Measurements from ENCODE around the gene TSPO. TPM values are rescaled to one million over a fixed set of nuclear protein-coding genes. Genes with fewer than 3 reads are reported as not detected.

The TSPO gene
- total and polyA plus RNA-seq, 9 of the 15 experiments (the other 6 are each of a cell fraction or from before 2014, with no cell fraction given) = 4.9 to 126 (median 25.3) TPM

DNA sequence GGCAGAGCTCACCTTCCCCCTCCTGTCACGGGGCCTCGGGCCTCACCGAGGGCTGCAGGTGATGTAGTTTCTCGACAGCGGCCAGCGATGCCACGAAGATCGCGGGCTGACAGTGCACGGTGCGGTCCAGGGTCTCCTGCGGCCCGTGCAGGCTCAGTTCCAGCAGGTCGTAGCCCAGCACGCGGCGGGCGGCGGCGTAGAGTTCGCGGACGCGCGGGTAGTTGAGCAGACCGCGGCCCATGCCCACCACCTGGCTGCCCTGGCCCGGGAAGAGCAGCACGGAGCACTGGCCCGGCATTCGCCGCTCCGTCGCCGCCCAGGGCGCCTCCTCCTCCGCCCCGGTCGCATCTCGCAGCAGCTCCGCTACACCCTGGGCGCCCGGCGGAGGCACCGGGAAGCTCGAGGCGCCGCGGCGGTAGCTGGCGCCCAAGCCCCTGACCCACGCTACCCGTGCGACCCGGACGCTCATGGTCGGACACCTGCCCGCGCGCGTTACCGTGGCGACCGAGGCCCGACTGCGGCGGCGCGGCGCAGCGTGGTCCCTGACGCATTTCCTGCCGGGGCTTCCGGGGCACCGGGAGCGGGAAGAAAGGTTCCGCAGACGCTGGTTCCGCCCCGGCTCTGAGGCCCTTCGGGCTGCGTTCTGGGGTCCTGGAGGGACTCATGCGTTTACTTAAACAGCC is 8.3 kb upstream of the TSPO start, which contains the start of gene MCAT (continued):
- TF ChIP-seq, protein P1, sequence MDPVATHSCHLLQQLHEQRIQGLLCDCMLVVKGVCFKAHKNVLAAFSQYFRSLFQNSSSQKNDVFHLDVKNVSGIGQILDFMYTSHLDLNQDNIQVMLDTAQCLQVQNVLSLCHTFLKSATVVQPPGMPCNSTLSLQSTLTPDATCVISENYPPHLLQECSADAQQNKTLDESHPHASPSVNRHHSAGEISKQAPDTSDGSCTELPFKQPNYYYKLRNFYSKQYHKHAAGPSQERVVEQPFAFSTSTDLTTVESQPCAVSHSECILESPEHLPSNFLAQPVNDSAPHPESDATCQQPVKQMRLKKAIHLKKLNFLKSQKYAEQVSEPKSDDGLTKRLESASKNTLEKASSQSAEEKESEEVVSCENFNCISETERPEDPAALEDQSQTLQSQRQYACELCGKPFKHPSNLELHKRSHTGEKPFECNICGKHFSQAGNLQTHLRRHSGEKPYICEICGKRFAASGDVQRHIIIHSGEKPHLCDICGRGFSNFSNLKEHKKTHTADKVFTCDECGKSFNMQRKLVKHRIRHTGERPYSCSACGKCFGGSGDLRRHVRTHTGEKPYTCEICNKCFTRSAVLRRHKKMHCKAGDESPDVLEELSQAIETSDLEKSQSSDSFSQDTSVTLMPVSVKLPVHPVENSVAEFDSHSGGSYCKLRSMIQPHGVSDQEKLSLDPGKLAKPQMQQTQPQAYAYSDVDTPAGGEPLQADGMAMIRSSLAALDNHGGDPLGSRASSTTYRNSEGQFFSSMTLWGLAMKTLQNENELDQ (CRISPR knock-in tag; IDR thresholded peaks at IDR 0.05; ENCODE audit: borderline replicate concordance) = no peak
- TF ChIP-seq HDAC2 (IDR thresholded peaks at IDR 0.05) = no peak
- TF ChIP-seq, protein P2, sequence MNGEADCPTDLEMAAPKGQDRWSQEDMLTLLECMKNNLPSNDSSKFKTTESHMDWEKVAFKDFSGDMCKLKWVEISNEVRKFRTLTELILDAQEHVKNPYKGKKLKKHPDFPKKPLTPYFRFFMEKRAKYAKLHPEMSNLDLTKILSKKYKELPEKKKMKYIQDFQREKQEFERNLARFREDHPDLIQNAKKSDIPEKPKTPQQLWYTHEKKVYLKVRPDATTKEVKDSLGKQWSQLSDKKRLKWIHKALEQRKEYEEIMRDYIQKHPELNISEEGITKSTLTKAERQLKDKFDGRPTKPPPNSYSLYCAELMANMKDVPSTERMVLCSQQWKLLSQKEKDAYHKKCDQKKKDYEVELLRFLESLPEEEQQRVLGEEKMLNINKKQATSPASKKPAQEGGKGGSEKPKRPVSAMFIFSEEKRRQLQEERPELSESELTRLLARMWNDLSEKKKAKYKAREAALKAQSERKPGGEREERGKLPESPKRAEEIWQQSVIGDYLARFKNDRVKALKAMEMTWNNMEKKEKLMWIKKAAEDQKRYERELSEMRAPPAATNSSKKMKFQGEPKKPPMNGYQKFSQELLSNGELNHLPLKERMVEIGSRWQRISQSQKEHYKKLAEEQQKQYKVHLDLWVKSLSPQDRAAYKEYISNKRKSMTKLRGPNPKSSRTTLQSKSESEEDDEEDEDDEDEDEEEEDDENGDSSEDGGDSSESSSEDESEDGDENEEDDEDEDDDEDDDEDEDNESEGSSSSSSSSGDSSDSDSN (IDR thresholded peaks at IDR 0.05; ENCODE audit: borderline replicate concordance in 1 of 2, low read depth in 2 of 2, low read length in 2 of 2) = peak; percentile 10 to 79; a peak in 1 of 4 replicates
- no peak for TF ChIP-seq LARP7 (IDR thresholded peaks at IDR 0.05)
- TF ChIP-seq CC2D1A (IDR thresholded peaks at IDR 0.05) = no peak
- TF ChIP-seq, protein P3, sequence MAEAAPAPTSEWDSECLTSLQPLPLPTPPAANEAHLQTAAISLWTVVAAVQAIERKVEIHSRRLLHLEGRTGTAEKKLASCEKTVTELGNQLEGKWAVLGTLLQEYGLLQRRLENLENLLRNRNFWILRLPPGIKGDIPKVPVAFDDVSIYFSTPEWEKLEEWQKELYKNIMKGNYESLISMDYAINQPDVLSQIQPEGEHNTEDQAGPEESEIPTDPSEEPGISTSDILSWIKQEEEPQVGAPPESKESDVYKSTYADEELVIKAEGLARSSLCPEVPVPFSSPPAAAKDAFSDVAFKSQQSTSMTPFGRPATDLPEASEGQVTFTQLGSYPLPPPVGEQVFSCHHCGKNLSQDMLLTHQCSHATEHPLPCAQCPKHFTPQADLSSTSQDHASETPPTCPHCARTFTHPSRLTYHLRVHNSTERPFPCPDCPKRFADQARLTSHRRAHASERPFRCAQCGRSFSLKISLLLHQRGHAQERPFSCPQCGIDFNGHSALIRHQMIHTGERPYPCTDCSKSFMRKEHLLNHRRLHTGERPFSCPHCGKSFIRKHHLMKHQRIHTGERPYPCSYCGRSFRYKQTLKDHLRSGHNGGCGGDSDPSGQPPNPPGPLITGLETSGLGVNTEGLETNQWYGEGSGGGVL (CRISPR knock-in tag; IDR thresholded peaks at IDR 0.05) = no peak
- TF ChIP-seq ZNF146 (CRISPR knock-in tag; IDR thresholded peaks at IDR 0.05; ENCODE audit: unreplicated experiment) = no peak
- no peak for TF ChIP-seq ZNF75A (CRISPR knock-in tag; IDR thresholded peaks at IDR 0.05)
- TF ChIP-seq EP400 (IDR thresholded peaks at IDR 0.05) = peak; percentile 59; the same call in 1 of the 2 replicates
- TF ChIP-seq, protein P4, sequence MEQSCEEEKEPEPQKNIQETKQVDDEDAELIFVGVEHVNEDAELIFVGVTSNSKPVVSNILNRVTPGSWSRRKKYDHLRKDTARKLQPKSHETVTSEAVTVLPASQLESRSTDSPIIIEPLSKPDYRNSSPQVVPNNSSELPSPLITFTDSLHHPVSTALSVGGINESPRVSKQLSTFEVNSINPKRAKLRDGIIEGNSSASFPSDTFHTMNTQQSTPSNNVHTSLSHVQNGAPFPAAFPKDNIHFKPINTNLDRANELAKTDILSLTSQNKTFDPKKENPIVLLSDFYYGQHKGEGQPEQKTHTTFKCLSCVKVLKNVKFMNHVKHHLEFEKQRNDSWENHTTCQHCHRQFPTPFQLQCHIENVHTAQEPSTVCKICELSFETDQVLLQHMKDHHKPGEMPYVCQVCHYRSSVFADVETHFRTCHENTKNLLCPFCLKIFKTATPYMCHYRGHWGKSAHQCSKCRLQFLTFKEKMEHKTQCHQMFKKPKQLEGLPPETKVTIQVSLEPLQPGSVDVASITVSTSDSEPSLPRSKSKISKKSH (CRISPR knock-in tag; IDR thresholded peaks at IDR 0.05) = no peak
- no peak for TF ChIP-seq ZFP1 (CRISPR knock-in tag; IDR thresholded peaks at IDR 0.05)
- TF ChIP-seq, protein P5, sequence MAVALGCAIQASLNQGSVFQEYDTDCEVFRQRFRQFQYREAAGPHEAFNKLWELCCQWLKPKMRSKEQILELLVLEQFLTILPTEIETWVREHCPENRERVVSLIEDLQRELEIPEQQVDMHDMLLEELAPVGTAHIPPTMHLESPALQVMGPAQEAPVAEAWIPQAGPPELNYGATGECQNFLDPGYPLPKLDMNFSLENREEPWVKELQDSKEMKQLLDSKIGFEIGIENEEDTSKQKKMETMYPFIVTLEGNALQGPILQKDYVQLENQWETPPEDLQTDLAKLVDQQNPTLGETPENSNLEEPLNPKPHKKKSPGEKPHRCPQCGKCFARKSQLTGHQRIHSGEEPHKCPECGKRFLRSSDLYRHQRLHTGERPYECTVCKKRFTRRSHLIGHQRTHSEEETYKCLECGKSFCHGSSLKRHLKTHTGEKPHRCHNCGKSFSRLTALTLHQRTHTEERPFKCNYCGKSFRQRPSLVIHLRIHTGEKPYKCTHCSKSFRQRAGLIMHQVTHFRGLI (CRISPR knock-in tag; IDR thresholded peaks at IDR 0.05) = no peak
- peak; percentile 57 for TF ChIP-seq ZNF121 (CRISPR knock-in tag; conservative IDR thresholded peaks at IDR 0.05)
- TF ChIP-seq IRF2 (CRISPR knock-in tag; IDR thresholded peaks at IDR 0.05) = no peak
- peak in 1 of 2 experiments; percentile 92; a peak in 1 of 4 replicates for TF ChIP-seq HDAC1 (IDR thresholded peaks at IDR 0.05)
- TF ChIP-seq ZNF311 (CRISPR knock-in tag; IDR thresholded peaks at IDR 0.05) = no peak
- TF ChIP-seq SLC30A9 (CRISPR knock-in tag; IDR thresholded peaks at IDR 0.05) = no peak
- TF ChIP-seq ARNT (IDR thresholded peaks at IDR 0.05) = no peak
